ENCODE results near the gene WDR1. TPM values are rescaled to one million over a fixed set of nuclear protein-coding genes. Genes with fewer than 3 reads are reported as not detected.

The WDR1 gene
- total RNA-seq, 2 experiments from 2014 or later, result 77.6 to 152 TPM

GRCh38 chr4:10029403-10029802 is 87.2 kb downstream of the WDR1 start:
- Histone ChIP-seq H2AFZ (ENCODE audit: low read length) (no peak overlapping the region), H4K20me1 (ENCODE audit: insufficient read depth, low read length) (no peaks in the 10 kb centered on the region), H3K36me3 (ENCODE audit: insufficient read depth, low read length) (no peaks in the 10 kb centered on the region), H3K9me2 (ENCODE audit: insufficient read depth, low read length) (no peaks in the 10 kb centered on the region), H3K4me3 (ENCODE audit: low read depth, low read length, poor library complexity, severe bottlenecking) (no peak overlapping the region), H3K79me2 (ENCODE audit: insufficient read depth, low read depth, low read length) (no peaks in the 10 kb centered on the region), H3K4me1 (ENCODE audit: insufficient read depth, low read length, poor library complexity, severe bottlenecking) (no peaks in the 10 kb centered on the region), H3K9me3 (ENCODE audit: low read length) (no peaks in the 10 kb centered on the region), H3K27ac (ENCODE audit: low read depth, low read length, poor library complexity, severe bottlenecking) (no peak overlapping the region), H3K4me2 (ENCODE audit: low read length) (no peak overlapping the region)
- no peak for DNase-seq (ENCODE audit: low spot score)
- TF ChIP-seq CTCF (conservative IDR thresholded peaks at IDR 0.05; ENCODE audit: low read length), result no peak
- no peak for TF ChIP-seq EZH2phosphoT487 (IDR thresholded peaks at IDR 0.05; ENCODE audit: borderline replicate concordance, low read depth, low read length)
- no TSS peak for BruUV-seq (replicated peaks)
- ChIA-PET POLR2A (no interaction called here), CTCF (ENCODE audit: unreplicated experiment) (no interaction called here)
- intact Hi-C loops (cut with micrococcal nuclease; ENCODE audit: unreplicated experiment), result no loop called here

GRCh38 chr4:10028910-10029309 is 87.7 kb downstream of the WDR1 start:
- no peak for DNase-seq (ENCODE audit: low spot score)
- Histone ChIP-seq H3K27ac (ENCODE audit: low read depth, low read length, poor library complexity, severe bottlenecking) (no peak overlapping the region), H3K9me2 (ENCODE audit: insufficient read depth, low read length) (no peaks in the 10 kb centered on the region), H4K20me1 (ENCODE audit: insufficient read depth, low read length) (no peaks in the 10 kb centered on the region), H3K4me2 (ENCODE audit: low read length) (no peak overlapping the region), H3K4me1 (ENCODE audit: insufficient read depth, low read length, poor library complexity, severe bottlenecking) (no peaks in the 10 kb centered on the region), H3K4me3 (ENCODE audit: low read depth, low read length, poor library complexity, severe bottlenecking) (no peak overlapping the region), H3K9me3 (ENCODE audit: low read length) (no peaks in the 10 kb centered on the region), H3K36me3 (ENCODE audit: insufficient read depth, low read length) (no peaks in the 10 kb centered on the region), H3K79me2 (ENCODE audit: insufficient read depth, low read depth, low read length) (no peaks in the 10 kb centered on the region), H2AFZ (ENCODE audit: low read length) (no peak overlapping the region)
- BruUV-seq (replicated peaks), result no TSS peak
- intact Hi-C loops (cut with micrococcal nuclease; ENCODE audit: unreplicated experiment), result no loop called here
- ChIA-PET POLR2A (no interaction called here), CTCF (ENCODE audit: unreplicated experiment) (no interaction called here)
- TF ChIP-seq EZH2phosphoT487 (IDR thresholded peaks at IDR 0.05; ENCODE audit: borderline replicate concordance, low read depth, low read length), result no peak
- TF ChIP-seq CTCF (conservative IDR thresholded peaks at IDR 0.05; ENCODE audit: low read length), result no peak

GRCh38 chr4:10026485-10026884 is 90.1 kb downstream of the WDR1 start:
- TF ChIP-seq EZH2phosphoT487 (IDR thresholded peaks at IDR 0.05; ENCODE audit: borderline replicate concordance, low read depth, low read length) (no peak), CTCF (conservative IDR thresholded peaks at IDR 0.05; ENCODE audit: low read length) (no peak)

More at GRCh38 chr4:10026485-10026884, 90.1 kb downstream of the WDR1 start:
- BruUV-seq (replicated peaks), result no TSS peak
- DNase-seq (ENCODE audit: low spot score), result no peak
- Histone ChIP-seq H3K9me2 (ENCODE audit: insufficient read depth, low read length) (no peaks in the 10 kb centered on the region), H3K4me3 (ENCODE audit: low read depth, low read length, poor library complexity, severe bottlenecking) (no peak overlapping the region), H3K36me3 (ENCODE audit: insufficient read depth, low read length) (no peaks in the 10 kb centered on the region), H3K79me2 (ENCODE audit: insufficient read depth, low read depth, low read length) (no peaks in the 10 kb centered on the region), H4K20me1 (ENCODE audit: insufficient read depth, low read length) (no peaks in the 10 kb centered on the region), H3K9me3 (ENCODE audit: low read length) (no peaks in the 10 kb centered on the region), H3K4me1 (ENCODE audit: insufficient read depth, low read length, poor library complexity, severe bottlenecking) (no peaks in the 10 kb centered on the region), H2AFZ (ENCODE audit: low read length) (no peak overlapping the region), H3K27ac (ENCODE audit: low read depth, low read length, poor library complexity, severe bottlenecking) (no peak overlapping the region), H3K4me2 (ENCODE audit: low read length) (no peak overlapping the region)
- CTCF ChIA-PET (ENCODE audit: unreplicated experiment), result no interaction called here
- POLR2A ChIA-PET, result no interaction called here
- intact Hi-C loops (cut with micrococcal nuclease; ENCODE audit: unreplicated experiment), result no loop called here
